HEK293T (cell line): Measurements from ENCODE around the gene GLT8D1.

Source experiments
- ARNT ChIP-seq: fragments of 450-650 bp; IDR thresholded peaks from 2 replicates; pipeline ENCODE4 v1.6.1; 2017; ENCODE audit warnings: mild to moderate bottlenecking
- BHLHE40 ChIP-seq: fragments of 450-650 bp; IDR thresholded peaks from 2 replicates; pipeline ENCODE4 v1.6.1; 2016; ENCODE audit warnings: mild to moderate bottlenecking, moderate library complexity, borderline replicate concordance
- ELF4 ChIP-seq: fragments of 450-650 bp; IDR thresholded peaks from 2 replicates; pipeline ENCODE4 v1.6.1; 2017; ENCODE audit warnings: antibody characterized with exemption
- FOXA1 ChIP-seq: fragments of 450-650 bp; IDR thresholded peaks from 2 replicates; pipeline ENCODE4 v1.6.1; 2016; ENCODE audit warnings: mild to moderate bottlenecking
- FOXK2 ChIP-seq: fragments of 450-650 bp; IDR thresholded peaks from 2 replicates; pipeline ENCODE4 v1.6.1; 2016; ENCODE audit warnings: mild to moderate bottlenecking
- FOXM1 ChIP-seq: fragments of 450-650 bp; IDR thresholded peaks from 2 replicates; pipeline ENCODE4 v1.6.1; 2017; ENCODE audit warnings: mild to moderate bottlenecking, borderline replicate concordance
- L3MBTL2 ChIP-seq: fragments of 450-650 bp; conservative IDR thresholded peaks from 2 replicates; pipeline ENCODE4 v1.6.1; 2016; ENCODE audit warnings: mild to moderate bottlenecking
- SP1 ChIP-seq: fragments of 450-650 bp; IDR thresholded peaks from 2 replicates; pipeline ENCODE4 v1.6.1; 2017
- SUZ12 ChIP-seq: fragments of 450-650 bp; IDR thresholded peaks from 2 replicates; pipeline ENCODE4 v1.6.1; 2016; ENCODE audit warnings: mild to moderate bottlenecking
- TARDBP ChIP-seq: fragments of 450-650 bp; IDR thresholded peaks from 2 replicates; pipeline ENCODE4 v1.6.1; 2016
- ZNF384 ChIP-seq: fragments of 450-650 bp; IDR thresholded peaks from 2 replicates; pipeline ENCODE4 v1.6.1; 2016
- TF ChIP-seq, protein P1 (sequence below): fragments of 450-650 bp; IDR thresholded peaks from 2 replicates; pipeline ENCODE4 v1.6.1; 2016

DNA sequence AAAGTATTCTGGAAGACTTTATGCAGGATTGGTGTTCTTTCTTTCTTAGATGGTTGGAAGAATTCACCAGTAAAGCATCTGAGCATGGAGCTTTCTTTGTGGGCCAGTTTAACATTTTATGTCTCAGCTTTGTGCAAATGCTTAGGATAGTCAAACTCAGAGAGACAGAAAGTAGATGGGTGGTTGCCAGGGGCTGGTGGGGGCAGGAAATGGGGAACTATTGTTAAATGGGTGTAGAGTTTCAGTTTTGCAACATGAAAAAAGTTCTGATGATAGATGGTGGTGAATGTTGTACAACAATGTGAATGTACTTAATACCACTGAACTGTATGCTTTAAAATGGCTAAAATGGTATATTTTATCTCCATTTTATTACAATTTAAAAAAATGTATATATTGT lies 25.1 kb upstream of the GLT8D1 start:
- no peak for TF ChIP-seq SUZ12
- no peak for TF ChIP-seq SP1
- TF ChIP-seq, protein P1, sequence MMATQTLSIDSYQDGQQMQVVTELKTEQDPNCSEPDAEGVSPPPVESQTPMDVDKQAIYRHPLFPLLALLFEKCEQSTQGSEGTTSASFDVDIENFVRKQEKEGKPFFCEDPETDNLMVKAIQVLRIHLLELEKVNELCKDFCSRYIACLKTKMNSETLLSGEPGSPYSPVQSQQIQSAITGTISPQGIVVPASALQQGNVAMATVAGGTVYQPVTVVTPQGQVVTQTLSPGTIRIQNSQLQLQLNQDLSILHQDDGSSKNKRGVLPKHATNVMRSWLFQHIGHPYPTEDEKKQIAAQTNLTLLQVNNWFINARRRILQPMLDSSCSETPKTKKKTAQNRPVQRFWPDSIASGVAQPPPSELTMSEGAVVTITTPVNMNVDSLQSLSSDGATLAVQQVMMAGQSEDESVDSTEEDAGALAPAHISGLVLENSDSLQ = no peak
- TF ChIP-seq ZNF384 = no peak
- TF ChIP-seq ARNT = no peak
- TF ChIP-seq ELF4 = no peak
- no peak for TF ChIP-seq BHLHE40
- TF ChIP-seq FOXM1 = no peak
- no peak for TF ChIP-seq FOXA1
- no peak for TF ChIP-seq TARDBP
- TF ChIP-seq L3MBTL2 = no peak
- no peak for TF ChIP-seq FOXK2
